Body of pancreas (tissue), 4 donors: Measurements from ENCODE around the gene IL20RA.

Experiments used
- POLR2A ChIP-seq, 3 donors: fragments of 450-650 bp; IDR thresholded peaks; one replicate each; pipeline ENCODE4 v1.6.1; 2016; ENCODE audit warnings: antibody characterized with exemption in 3 of 3, mild to moderate bottlenecking in 2 of 3
- TF ChIP-seq, protein P1 (sequence below), 7 experiments: fragments of 450-650 bp in 4 of 7; fragments of 200-600 bp in 3 of 7; sonication (generic) in 3 of 7; IDR thresholded peaks; one replicate each; pipeline ENCODE4 v1.5.1; 2016 to 2019; ENCODE audit warnings: antibody characterized with exemption in 7 of 7

DNA sequence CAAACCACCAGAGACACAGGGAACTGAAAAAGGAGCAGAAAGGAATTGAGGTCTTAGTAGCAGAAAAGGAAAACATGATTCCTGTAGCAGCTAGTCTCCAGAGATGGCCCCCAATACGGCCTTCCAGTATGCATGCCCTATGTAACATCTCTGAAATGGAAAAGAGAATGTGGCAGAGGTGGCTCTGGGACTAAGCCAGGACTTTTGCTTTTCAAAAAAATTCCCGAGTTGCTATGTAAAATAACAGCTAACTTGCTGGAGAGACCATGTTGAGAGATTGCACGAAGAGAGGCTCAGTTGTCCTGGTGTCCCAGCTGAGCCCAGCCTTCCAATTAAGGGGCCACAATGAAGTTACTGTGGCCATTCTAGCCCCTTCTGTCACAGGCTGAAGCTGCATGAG, 27.7 kb downstream of the IL20RA start:
- TF ChIP-seq, protein P1, sequence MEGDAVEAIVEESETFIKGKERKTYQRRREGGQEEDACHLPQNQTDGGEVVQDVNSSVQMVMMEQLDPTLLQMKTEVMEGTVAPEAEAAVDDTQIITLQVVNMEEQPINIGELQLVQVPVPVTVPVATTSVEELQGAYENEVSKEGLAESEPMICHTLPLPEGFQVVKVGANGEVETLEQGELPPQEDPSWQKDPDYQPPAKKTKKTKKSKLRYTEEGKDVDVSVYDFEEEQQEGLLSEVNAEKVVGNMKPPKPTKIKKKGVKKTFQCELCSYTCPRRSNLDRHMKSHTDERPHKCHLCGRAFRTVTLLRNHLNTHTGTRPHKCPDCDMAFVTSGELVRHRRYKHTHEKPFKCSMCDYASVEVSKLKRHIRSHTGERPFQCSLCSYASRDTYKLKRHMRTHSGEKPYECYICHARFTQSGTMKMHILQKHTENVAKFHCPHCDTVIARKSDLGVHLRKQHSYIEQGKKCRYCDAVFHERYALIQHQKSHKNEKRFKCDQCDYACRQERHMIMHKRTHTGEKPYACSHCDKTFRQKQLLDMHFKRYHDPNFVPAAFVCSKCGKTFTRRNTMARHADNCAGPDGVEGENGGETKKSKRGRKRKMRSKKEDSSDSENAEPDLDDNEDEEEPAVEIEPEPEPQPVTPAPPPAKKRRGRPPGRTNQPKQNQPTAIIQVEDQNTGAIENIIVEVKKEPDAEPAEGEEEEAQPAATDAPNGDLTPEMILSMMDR (IDR thresholded peaks at IDR 0.05) = no peak
- no peak for TF ChIP-seq POLR2A (IDR thresholded peaks at IDR 0.05)
